Stimulated activated CD4-positive, alpha-beta T cell treated with anti-CD3 and anti-CD28 coated beads, Interleukin-1b, Interleukin-23, amount 100 ng/mL, for 1 hour (primary cell): ENCODE results near the gene IQSEC3.

Source experiments
- DNase-seq, 2 donors: peaks; one replicate each; pipeline ENCODE4 v3.0.0-alpha.2; 2020; ENCODE audit warnings: low read depth in 2 of 2

The IQSEC3 gene

GRCh38 chr12:138898-139534, 72.4 kb downstream of the IQSEC3 start:
- no peak for DNase-seq

- DNase-seq: no peak
Measured at GRCh38 chr12:139585-139984, 73.0 kb downstream of the IQSEC3 start.

GRCh38 chr12:140162-140561, 73.6 kb downstream of the IQSEC3 start:
- DNase-seq: no peak

- no peak for DNase-seq
Measured at GRCh38 chr12:143964-144649, 77.5 kb downstream of the IQSEC3 start.

GRCh38 chr12:144650-145284, 78.2 kb downstream of the IQSEC3 start:
- no peak for DNase-seq

- DNase-seq: no peak
Measured at GRCh38 chr12:145369-145960, 78.9 kb downstream of the IQSEC3 start.

- DNase-seq: no peak
Measured at GRCh38 chr12:147242-147641, 80.7 kb downstream of the IQSEC3 start.

- no peak for DNase-seq
Measured at GRCh38 chr12:148676-149416, 82.3 kb downstream of the IQSEC3 start.

- no peak for DNase-seq
Measured at GRCh38 chr12:151579-151978, 85.0 kb downstream of the IQSEC3 start.

GRCh38 chr12:152440-152839, 85.9 kb downstream of the IQSEC3 start:
- no peak for DNase-seq

- DNase-seq: peak in 1 of 2 donors; percentile 19
Measured at GRCh38 chr12:153080-153746, 86.6 kb downstream of the IQSEC3 start.

- DNase-seq: no peak
Measured at GRCh38 chr12:154058-154457, 87.5 kb downstream of the IQSEC3 start.

- DNase-seq: no peak
Measured at GRCh38 chr12:155006-155405, 88.4 kb downstream of the IQSEC3 start.

- no peak for DNase-seq
Measured at GRCh38 chr12:155646-156045, 89.1 kb downstream of the IQSEC3 start.

GRCh38 chr12:156945-157344, 90.4 kb downstream of the IQSEC3 start:
- no peak for DNase-seq

- no peak for DNase-seq
Measured at GRCh38 chr12:157644-158043, 91.1 kb downstream of the IQSEC3 start.

GRCh38 chr12:159156-159782, 92.7 kb downstream of the IQSEC3 start:
- DNase-seq: no peak

- DNase-seq: no peak
Measured at GRCh38 chr12:160858-161257, 94.3 kb downstream of the IQSEC3 start.

- no peak for DNase-seq
Measured at GRCh38 chr12:161823-162222, 95.3 kb downstream of the IQSEC3 start.

- DNase-seq: no peak
Measured at GRCh38 chr12:162467-163307, 96.1 kb downstream of the IQSEC3 start.
